Karpas-422 (cell line): Measurements from ENCODE around the gene SLC38A11. TPM values are rescaled to one million over a fixed set of nuclear protein-coding genes. Genes with fewer than 3 reads are reported as not detected.
"Not testable (repeated sequence)": the region's sequence is repeated elsewhere in the genome, so short reads cannot be mapped to it uniquely, and the experiment has no call there.

ENCODE experiments used
- DNase-seq: peaks from one replicate; pipeline ENCODE4 v3.0.0-alpha.2; 2015
- H2AFZ ChIP-seq: fragments of 200-600 bp; sonication (generic); 2 replicates; pipeline ENCODE4 v1.6.1; 2014; ENCODE audit warnings: antibody characterized with exemption, low read length, mixed read lengths
- H3K27ac ChIP-seq: fragments of 200-600 bp; sonication (generic); 2 replicates; pipeline ENCODE4 v1.5.1; 2014; ENCODE audit warnings: mild to moderate bottlenecking, low read length, moderate library complexity
- H3K27me3 ChIP-seq: fragments of 200-600 bp; sonication (generic); 2 replicates; pipeline ENCODE4 v1.6.1; 2014; ENCODE audit warnings: low read length, mixed read lengths
- H3K36me3 ChIP-seq: fragments of 200-600 bp; sonication (generic); 2 replicates; pipeline ENCODE4 v1.6.1; 2014; ENCODE audit warnings: low read length, mixed read lengths; ENCODE audit not compliant: insufficient read depth
- H3K4me1 ChIP-seq: fragments of 200-600 bp; sonication (generic); 2 replicates; pipeline ENCODE4 v1.6.1; 2014; ENCODE audit warnings: mild to moderate bottlenecking, low read length, mixed read lengths
- H3K4me2 ChIP-seq: fragments of 200-600 bp; sonication (generic); 2 replicates; pipeline ENCODE4 v1.6.1; 2014; ENCODE audit warnings: low read length, low read depth, mild to moderate bottlenecking; ENCODE audit not compliant: poor library complexity, severe bottlenecking
- H3K4me3 ChIP-seq: fragments of 200-600 bp; sonication (generic); 2 replicates; pipeline ENCODE4 v1.5.1; 2014; ENCODE audit warnings: mild to moderate bottlenecking, antibody characterized with exemption, low read length, mixed read lengths
- H3K79me2 ChIP-seq: fragments of 200-600 bp; sonication (generic); 2 replicates; pipeline ENCODE4 v1.6.1; 2014; ENCODE audit warnings: mild to moderate bottlenecking, low read length, mixed read lengths
- H3K9ac ChIP-seq: fragments of 200-600 bp; sonication (generic); 2 replicates; pipeline ENCODE4 v1.6.0; 2014; ENCODE audit warnings: low read length
- H3K9me2 ChIP-seq: fragments of 200-600 bp; sonication (generic), shearing (Covaris generic); replicated peaks from 2 replicates; pipeline ENCODE4 v1.6.0; 2014; ENCODE audit warnings: mild to moderate bottlenecking, low read length, moderate library complexity; ENCODE audit not compliant: insufficient read depth
- H3K9me3 ChIP-seq: fragments of 300-700, 200-600 bp; sonication (generic); 2 replicates; pipeline ENCODE4 v1.6.1; 2014; ENCODE audit warnings: low read length, mixed read lengths
- H4K20me1 ChIP-seq: fragments of 200-600 bp; sonication (generic); 2 replicates; pipeline ENCODE4 v1.6.1; 2014; ENCODE audit warnings: mild to moderate bottlenecking, antibody characterized with exemption, low read length, low read depth; ENCODE audit not compliant: insufficient read depth
- total RNA-seq: library from RNA; depleted of rRNA; stranded (reverse); fragments of >200 nt; shearing (Covaris generic); gene quantifications from 2 replicates; pipeline ENCODE4 v1.2.3, GENCODE V29; 2014; ENCODE audit warnings: low replicate concordance

SLC38A11 gene
- total RNA-seq, 1 experiment from 2014 or later = not detected

DNA sequence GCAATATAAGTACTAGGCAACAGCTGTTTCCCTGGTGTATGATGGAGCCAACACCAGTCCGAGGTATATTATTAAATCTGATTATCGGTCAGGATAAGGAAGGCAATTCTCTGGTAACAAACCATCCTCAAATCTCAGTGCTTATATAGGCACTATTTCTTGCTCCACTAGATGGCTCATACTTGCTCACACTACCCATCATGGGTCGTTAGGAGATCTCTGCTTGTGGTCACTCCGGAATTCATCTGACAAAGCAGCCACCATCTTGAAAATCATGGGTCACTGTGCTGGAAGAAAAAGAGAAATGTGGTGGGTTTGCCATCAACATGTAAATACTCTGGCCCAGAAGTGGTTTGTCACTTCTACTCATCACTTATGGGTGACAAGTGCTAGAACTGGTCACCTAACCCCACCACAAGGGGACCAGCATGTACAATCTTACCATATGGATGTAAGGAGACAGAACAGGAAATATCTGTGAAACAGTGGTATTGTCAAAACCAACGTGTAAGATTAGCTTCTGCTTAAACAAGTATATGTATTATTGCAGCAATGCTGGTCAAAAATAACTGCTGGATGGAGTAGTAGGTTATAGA, 21.6 kb upstream of the SLC38A11 start:
- H3K4me2 ChIP-seq, H3K27ac ChIP-seq, H4K20me1 ChIP-seq: not testable (repeated sequence)

DNA sequence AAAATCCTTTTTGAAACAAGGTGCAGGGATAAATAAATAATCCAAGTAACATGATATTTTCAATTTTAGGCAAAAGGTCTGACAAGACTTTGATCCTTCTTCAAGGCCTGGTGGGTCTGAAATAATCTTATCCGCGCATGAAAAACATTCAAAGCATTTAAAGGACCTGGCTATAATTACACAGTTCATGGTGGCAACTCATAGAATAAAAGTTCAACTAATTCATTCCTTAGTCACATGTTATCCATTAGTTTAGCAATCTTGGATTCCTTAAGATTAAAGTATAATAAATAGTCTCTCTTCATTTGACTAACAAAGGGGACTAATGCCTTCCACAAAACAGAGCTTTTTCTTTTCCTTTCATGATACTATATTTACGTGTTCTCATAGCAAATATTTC, 21.0 kb upstream of the SLC38A11 start:
- no peaks in the 10 kb centered on the region for H3K27me3 ChIP-seq
- H3K79me2 ChIP-seq = no peaks in the 10 kb centered on the region
- no peaks in the 10 kb centered on the region for H3K9me2 ChIP-seq
- no peaks in the 10 kb centered on the region for H3K9me3 ChIP-seq
- DNase-seq = no peak
- H3K36me3 ChIP-seq = no peaks in the 10 kb centered on the region
- H3K9ac ChIP-seq = no peak overlapping the region
- no peaks in the 10 kb centered on the region for H3K4me1 ChIP-seq
- H3K27ac ChIP-seq = no peak overlapping the region
- no peak overlapping the region for H3K4me3 ChIP-seq
- H4K20me1 ChIP-seq = no peaks in the 10 kb centered on the region
- no peak overlapping the region for H3K4me2 ChIP-seq
- H2AFZ ChIP-seq = no peak overlapping the region

More for the DNA sequence above, 21.6 kb upstream of the SLC38A11 start:
- H3K9me2 ChIP-seq, H3K36me3 ChIP-seq, H3K4me1 ChIP-seq, H3K27me3 ChIP-seq, H3K9ac ChIP-seq, DNase-seq, H2AFZ ChIP-seq, H3K4me3 ChIP-seq, H3K79me2 ChIP-seq, H3K9me3 ChIP-seq: not testable (repeated sequence)

DNA sequence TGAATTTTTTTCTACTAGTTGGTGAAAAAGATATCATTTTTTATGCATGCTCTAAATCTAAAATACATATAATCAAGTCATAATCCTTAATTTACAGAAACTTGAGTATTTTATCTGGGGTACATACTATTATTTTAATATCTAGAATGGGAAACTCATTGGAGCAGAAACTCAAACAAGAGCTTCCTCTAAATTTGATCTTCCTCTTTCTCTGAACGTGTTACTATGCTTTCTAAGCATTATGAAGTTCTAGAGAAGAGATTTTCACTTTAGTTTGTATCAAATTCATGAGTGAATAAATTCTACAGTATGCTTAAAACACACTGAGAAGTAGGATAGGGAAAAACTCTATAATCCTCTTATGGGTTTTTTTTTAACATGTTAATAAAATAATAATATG, 20.6 kb upstream of the SLC38A11 start:
- no peaks in the 10 kb centered on the region for H3K4me1 ChIP-seq
- no peak overlapping the region for H3K9ac ChIP-seq
- DNase-seq = peak; percentile 52
- no peaks in the 10 kb centered on the region for H3K36me3 ChIP-seq
- no peak overlapping the region for H3K4me2 ChIP-seq
- H2AFZ ChIP-seq = no peak overlapping the region
- no peaks in the 10 kb centered on the region for H3K79me2 ChIP-seq
- H3K27ac ChIP-seq = no peak overlapping the region
- H3K27me3 ChIP-seq = no peaks in the 10 kb centered on the region
- H3K9me2 ChIP-seq = no peaks in the 10 kb centered on the region
- no peaks in the 10 kb centered on the region for H4K20me1 ChIP-seq
- H3K9me3 ChIP-seq = no peaks in the 10 kb centered on the region
- H3K4me3 ChIP-seq = no peak overlapping the region

DNA sequence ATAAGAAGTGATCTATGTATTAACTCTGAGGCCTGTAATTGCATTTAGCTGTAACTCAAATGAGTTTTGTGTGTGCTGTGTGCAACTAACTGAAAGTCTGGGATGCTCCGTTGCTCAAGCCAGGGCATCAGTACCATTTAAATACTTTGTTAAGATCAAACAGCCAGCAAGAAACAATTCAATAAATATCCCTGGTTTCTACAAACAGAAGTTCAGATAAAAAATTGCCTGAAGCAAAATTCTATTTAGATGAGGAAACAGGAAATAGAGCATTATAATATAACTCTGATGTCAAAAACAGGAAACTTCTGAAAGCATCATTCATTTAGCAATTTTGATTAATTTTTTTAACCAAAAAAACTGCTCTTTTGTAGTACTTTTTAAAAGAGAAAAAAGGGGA, 18.9 kb upstream of the SLC38A11 start:
- Histone ChIP-seq H3K79me2 (no peaks in the 10 kb centered on the region), H3K27me3 (no peaks in the 10 kb centered on the region), H3K27ac (no peak overlapping the region), H3K9ac (no peak overlapping the region), H3K9me3 (no peaks in the 10 kb centered on the region), H3K4me3 (no peak overlapping the region), H2AFZ (no peak overlapping the region), H3K36me3 (no peaks in the 10 kb centered on the region), H3K4me1 (no peaks in the 10 kb centered on the region), H3K4me2 (no peak overlapping the region), H4K20me1 (no peaks in the 10 kb centered on the region), H3K9me2 (no peaks in the 10 kb centered on the region)
- no peak for DNase-seq

DNA sequence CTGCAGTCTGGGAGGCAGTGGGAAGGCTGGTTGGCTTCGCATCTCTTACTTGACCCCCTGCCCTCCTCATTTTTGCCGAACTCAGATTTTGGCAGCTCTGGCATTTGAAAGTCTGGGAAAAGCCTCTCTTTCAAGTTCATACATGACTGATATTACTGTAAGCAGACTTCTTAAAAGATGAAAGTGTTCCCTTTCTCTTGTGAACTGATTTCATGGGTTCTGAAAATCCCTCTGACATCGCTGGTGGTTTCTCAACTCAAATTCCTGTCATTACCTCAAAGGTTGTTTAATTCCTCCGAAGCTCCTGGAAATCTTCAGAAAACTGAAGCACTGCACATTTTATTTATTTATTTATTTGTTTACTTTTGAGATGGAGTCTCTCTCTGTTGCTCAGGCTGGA, 16.9 kb upstream of the SLC38A11 start:
- Histone ChIP-seq H3K36me3 (no peaks in the 10 kb centered on the region), H3K9me3 (no peaks in the 10 kb centered on the region), H3K27me3 (no peaks in the 10 kb centered on the region), H3K4me1 (no peaks in the 10 kb centered on the region), H2AFZ (no peak overlapping the region), H3K4me2 (no peak overlapping the region), H3K9ac (no peak overlapping the region), H3K79me2 (no peaks in the 10 kb centered on the region), H4K20me1 (no peaks in the 10 kb centered on the region), H3K9me2 (no peaks in the 10 kb centered on the region), H3K4me3 (no peak overlapping the region), H3K27ac (no peak overlapping the region)
- DNase-seq = no peak

DNA sequence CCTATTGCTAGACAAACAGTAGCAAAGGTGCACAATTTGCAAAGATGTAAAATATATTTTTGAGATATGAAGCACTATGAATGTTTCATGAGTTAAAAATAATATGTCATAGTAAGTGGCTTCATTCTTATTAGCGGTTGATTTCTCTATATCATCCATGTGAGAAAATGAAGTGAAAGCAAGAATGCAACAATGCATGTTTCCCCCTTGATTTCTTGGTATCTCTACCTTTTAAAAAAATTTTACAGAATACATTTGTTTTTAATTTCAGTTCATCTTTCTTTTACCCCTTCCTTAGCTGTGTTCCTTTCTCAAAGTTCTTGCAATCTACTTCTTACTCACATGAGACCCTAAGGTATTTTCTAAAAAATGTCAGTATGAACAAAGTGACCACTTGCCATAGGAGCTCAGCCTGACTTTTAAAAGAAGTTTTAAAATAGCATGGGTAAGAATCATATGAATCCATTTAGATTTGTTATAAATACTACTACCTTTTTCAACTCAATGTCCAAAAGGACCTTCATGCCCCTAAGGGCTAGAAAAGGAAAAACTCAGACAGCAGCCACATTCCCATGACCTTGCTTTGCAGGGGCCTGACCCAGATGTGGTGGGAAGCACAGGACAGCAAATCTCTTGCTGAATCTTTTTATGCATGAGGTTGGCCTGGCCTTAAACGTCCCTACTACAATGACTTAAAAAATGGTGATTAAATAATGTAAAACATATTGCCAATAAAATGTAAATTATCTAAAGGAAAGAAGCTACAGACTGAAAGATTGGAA, 14.8 kb upstream of the SLC38A11 start:
- no peak overlapping the region for H3K27ac ChIP-seq
- H3K4me1 ChIP-seq = no peaks in the 10 kb centered on the region
- H3K27me3 ChIP-seq = no peaks in the 10 kb centered on the region
- H3K4me2 ChIP-seq = no peak overlapping the region
- no peaks in the 10 kb centered on the region for H3K9me3 ChIP-seq
- no peak for DNase-seq
- H3K79me2 ChIP-seq = no peaks in the 10 kb centered on the region
- no peak overlapping the region for H3K4me3 ChIP-seq
- no peak overlapping the region for H3K9ac ChIP-seq
- no peaks in the 10 kb centered on the region for H3K36me3 ChIP-seq
- no peaks in the 10 kb centered on the region for H4K20me1 ChIP-seq
- no peaks in the 10 kb centered on the region for H3K9me2 ChIP-seq
- no peak overlapping the region for H2AFZ ChIP-seq

DNA sequence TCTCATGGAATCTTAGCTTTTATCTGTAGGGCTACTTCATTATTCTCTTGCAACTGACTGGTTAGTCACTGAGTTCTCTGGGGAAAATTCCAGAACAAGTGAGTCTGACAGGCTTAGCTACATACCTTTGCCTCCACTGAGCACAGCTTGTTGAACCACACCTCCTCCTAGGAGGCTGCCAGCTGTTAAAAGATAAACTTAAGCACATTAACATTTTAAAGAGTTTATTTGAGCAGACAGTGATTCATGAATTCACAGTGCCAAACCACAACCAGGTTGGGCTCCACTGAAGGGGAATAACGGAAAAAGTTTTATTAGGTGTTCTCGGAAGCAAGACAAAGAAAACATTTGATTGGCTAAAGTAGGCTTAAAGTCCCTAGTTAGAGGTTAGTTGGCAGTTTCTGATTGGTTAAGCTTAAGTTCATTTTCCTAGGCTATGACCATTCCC, 12.5 kb upstream of the SLC38A11 start:
- Histone ChIP-seq H3K4me2 (no peak overlapping the region), H3K9ac (no peak overlapping the region), H3K9me2 (no peaks in the 10 kb centered on the region), H3K27ac (no peak overlapping the region), H3K4me1 (no peaks in the 10 kb centered on the region), H4K20me1 (no peaks in the 10 kb centered on the region), H3K36me3 (no peaks in the 10 kb centered on the region), H3K27me3 (no peaks in the 10 kb centered on the region), H2AFZ (no peak overlapping the region), H3K9me3 (no peaks in the 10 kb centered on the region), H3K79me2 (no peaks in the 10 kb centered on the region), H3K4me3 (no peak overlapping the region)
- DNase-seq = no peak

DNA sequence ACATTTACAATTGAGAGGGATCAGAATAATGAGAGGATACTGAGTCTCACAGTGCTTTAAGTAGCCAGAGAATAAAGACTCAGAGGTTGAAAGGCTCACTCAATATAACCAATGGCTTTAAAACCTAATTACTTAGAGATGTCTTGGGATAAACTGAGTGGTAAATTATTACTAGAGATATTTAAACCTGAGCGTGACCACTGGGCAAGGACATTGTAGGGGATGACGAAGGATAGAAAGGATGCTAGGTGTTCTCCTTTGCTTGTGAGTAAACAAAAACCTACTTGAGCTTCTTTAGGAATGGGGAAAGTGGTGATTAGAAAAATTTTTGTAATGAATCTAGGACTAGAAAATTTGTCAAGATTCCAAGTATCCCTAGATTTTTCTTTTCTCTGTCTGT, 12.0 kb upstream of the SLC38A11 start:
- Histone ChIP-seq H3K4me2 (no peak overlapping the region), H3K27me3 (no peaks in the 10 kb centered on the region), H4K20me1 (no peaks in the 10 kb centered on the region), H3K36me3 (no peaks in the 10 kb centered on the region), H3K9me2 (no peaks in the 10 kb centered on the region), H3K27ac (no peak overlapping the region), H3K9ac (no peak overlapping the region), H3K4me1 (no peaks in the 10 kb centered on the region), H3K79me2 (no peaks in the 10 kb centered on the region), H3K9me3 (no peaks in the 10 kb centered on the region), H3K4me3 (no peak overlapping the region), H2AFZ (no peak overlapping the region)
- no peak for DNase-seq
